ENCODE data around the gene IPO9.

Gene IPO9

DNA sequence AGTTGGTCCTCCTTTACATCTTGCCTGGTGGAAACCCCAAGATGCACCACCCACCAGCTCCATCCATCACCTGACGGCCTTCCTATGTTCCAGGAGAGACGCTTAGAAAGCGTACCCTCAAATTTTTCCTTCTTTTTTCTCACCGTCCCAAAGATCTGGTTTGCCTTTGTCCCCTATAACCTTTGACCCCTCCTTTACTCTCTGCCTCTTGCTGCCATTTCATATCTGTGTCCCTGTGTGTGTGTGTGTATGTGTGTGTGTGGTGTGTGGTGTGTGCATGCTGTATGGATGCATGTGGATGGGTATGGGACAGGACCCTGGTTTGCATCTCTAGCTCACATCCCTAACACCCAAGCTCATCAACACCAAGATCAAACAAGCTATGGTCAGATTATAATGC lies 22.2 kb upstream of the IPO9 start:
- TF ChIP-seq, protein P1, sequence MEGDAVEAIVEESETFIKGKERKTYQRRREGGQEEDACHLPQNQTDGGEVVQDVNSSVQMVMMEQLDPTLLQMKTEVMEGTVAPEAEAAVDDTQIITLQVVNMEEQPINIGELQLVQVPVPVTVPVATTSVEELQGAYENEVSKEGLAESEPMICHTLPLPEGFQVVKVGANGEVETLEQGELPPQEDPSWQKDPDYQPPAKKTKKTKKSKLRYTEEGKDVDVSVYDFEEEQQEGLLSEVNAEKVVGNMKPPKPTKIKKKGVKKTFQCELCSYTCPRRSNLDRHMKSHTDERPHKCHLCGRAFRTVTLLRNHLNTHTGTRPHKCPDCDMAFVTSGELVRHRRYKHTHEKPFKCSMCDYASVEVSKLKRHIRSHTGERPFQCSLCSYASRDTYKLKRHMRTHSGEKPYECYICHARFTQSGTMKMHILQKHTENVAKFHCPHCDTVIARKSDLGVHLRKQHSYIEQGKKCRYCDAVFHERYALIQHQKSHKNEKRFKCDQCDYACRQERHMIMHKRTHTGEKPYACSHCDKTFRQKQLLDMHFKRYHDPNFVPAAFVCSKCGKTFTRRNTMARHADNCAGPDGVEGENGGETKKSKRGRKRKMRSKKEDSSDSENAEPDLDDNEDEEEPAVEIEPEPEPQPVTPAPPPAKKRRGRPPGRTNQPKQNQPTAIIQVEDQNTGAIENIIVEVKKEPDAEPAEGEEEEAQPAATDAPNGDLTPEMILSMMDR (conservative IDR thresholded peaks at IDR 0.05; ENCODE audit: control insufficient read depth, insufficient read depth, low read depth, low read length), result no peak
- DNase-seq (ENCODE audit: low read depth), result no peak

DNA sequence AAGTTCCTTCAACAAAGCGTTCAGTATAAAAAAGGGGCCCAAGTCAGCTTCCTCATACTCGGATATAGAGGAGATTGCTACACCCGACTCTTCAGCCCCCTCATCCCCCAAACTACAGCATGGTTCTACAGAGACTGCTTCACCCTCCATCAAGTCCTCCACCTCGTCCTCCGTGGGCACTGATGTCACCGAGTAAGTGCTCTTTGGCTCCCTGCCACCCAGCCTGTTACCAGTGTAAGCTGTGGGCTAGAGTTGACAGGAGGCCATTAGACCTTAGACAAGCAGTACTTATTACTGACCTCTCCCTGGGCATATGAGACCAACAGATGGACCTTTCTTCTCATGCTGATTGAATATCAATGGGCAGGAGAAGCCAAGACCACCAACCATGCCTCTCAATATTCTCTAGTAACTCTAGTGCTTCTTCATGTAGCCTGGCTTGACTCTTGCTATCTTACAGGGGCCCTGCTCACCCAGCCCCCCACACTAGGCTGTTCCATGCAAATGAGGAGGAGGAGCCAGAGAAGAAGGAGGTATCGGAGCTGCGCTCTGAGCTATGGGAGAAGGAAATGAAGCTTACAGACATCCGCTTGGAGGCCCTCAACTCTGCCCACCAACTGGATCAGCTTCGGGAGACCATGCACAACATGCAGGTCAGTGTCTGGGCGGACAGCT lies 20.9 kb upstream of the IPO9 start:
- no peak for DNase-seq (ENCODE audit: low read depth)
- TF ChIP-seq, protein P1 (conservative IDR thresholded peaks at IDR 0.05; ENCODE audit: control insufficient read depth, insufficient read depth, low read depth, low read length), result no peak
- H3K4me3 ChIP-seq (ENCODE audit: control insufficient read depth, low read depth, low read length), result no peak overlapping the region

More for the DNA sequence above, 22.2 kb upstream of the IPO9 start:
- H3K4me3 ChIP-seq (ENCODE audit: control insufficient read depth, low read depth, low read length), result no peak overlapping the region

DNA sequence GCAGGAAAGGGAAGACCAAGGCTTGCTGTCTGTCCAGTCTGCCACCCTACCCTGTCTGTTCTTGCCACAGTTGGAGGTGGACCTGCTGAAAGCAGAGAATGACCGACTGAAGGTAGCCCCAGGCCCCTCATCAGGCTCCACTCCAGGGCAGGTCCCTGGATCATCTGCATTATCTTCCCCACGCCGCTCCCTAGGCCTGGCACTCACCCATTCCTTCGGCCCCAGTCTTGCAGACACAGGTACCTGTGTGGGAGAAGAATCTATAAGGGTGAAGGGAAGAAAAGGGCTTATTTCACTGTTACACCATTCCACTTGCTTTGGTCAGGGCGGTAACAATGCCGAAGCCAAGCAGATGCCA lies 20.3 kb upstream of the IPO9 start:
- TF ChIP-seq, protein P1 (conservative IDR thresholded peaks at IDR 0.05; ENCODE audit: control insufficient read depth, insufficient read depth, low read depth, low read length), result no peak
- no peak overlapping the region for H3K4me3 ChIP-seq (ENCODE audit: control insufficient read depth, low read depth, low read length)
- DNase-seq (ENCODE audit: low read depth), result no peak

DNA sequence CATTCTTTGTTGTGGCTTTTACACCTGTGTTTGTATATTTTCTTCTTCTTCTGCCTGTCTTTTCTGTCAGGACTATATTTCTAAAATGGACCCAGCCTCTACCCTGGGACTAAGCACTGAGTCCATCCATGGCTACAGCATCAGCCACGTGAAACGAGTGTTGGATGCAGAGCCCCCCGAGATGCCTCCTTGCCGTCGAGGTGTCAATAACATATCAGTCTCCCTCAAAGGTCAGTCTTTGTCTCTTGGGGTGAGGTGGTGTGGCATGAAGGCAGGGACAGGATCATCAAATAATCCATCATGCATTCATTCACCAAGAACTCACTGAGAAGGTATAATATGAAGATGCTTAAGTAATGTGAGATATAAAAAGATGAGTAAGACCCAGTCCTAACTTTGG lies 19.1 kb upstream of the IPO9 start:
- H3K4me3 ChIP-seq (ENCODE audit: control insufficient read depth, low read depth, low read length), result no peak overlapping the region
- TF ChIP-seq, protein P1 (conservative IDR thresholded peaks at IDR 0.05; ENCODE audit: control insufficient read depth, insufficient read depth, low read depth, low read length), result no peak
- no peak for DNase-seq (ENCODE audit: low read depth)

DNA sequence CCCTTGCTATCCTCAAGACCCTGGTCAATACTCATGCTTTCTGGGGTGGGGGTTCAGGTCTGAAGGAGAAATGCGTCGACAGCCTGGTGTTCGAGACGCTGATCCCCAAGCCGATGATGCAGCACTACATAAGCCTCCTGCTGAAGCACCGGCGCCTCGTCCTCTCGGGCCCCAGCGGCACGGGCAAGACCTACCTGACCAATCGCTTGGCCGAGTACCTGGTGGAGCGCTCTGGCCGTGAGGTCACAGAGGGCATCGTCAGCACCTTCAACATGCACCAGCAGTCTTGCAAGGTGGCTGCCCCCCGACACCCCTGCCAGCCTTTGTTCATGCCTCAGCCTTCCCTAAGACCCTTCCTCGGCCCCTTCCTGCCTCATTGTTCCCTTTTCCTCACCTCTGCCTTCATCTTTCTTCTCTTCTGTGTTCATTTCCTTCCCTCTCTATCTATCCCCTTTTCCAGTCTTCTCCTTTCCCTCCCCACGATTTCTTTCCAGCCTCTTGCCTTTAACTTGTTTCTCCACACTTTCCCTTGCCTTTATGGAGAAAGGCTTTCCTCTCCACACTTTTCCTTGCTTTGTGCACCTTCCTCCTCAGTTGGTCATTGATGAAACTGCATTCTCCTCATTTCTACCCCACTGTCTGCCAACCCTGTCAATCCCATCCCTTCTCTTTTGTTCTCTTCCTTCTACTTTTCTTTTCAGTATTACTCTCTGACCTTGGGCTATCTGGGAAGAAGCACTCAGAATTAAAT lies 18.3 kb upstream of the IPO9 start:
- DNase-seq (ENCODE audit: low read depth), result no peak
- TF ChIP-seq, protein P1 (conservative IDR thresholded peaks at IDR 0.05; ENCODE audit: control insufficient read depth, insufficient read depth, low read depth, low read length), result no peak

DNA sequence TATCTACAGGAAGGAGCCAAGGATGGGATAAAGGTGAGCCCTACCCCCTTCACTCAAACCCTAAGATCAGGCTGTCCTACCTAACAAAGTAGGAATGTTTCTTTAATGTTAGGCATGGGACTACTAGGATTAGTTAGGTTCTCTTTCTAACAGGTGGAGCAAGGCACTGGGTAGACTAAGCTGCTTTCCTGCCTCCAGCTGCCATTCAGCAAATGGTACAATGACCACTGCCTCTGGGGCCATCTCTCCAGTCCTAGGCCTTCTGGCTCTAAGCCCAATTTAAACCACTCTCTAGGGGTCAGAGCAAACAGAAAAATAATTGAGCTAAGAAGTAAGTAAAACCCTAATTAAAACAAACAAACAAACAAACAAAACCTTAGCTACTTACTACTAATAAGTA lies 15.7 kb upstream of the IPO9 start:
- no peak overlapping the region for H3K4me3 ChIP-seq (ENCODE audit: control insufficient read depth, low read depth, low read length)
- TF ChIP-seq, protein P1 (conservative IDR thresholded peaks at IDR 0.05; ENCODE audit: control insufficient read depth, insufficient read depth, low read depth, low read length), result no peak
- no peak for DNase-seq (ENCODE audit: low read depth)

More for the DNA sequence above, 18.3 kb upstream of the IPO9 start:
- H3K4me3 ChIP-seq (ENCODE audit: control insufficient read depth, low read depth, low read length), result no peak overlapping the region
